HG02870 (cell line): ENCODE data around the gene PADI6.
"Not testable (repeated sequence)": the region's sequence is repeated elsewhere in the genome, so short reads cannot be mapped to it uniquely, and the experiment has no call there.

ENCODE experiments used
- ATAC-seq: cut with Tn5 transposase; IDR thresholded peaks from one replicate; pipeline ENCODE4 v1.9.1; 2021; ENCODE audit warnings: mild to moderate bottlenecking, moderate library complexity; ENCODE audit not compliant: unreplicated experiment

Gene PADI6

DNA sequence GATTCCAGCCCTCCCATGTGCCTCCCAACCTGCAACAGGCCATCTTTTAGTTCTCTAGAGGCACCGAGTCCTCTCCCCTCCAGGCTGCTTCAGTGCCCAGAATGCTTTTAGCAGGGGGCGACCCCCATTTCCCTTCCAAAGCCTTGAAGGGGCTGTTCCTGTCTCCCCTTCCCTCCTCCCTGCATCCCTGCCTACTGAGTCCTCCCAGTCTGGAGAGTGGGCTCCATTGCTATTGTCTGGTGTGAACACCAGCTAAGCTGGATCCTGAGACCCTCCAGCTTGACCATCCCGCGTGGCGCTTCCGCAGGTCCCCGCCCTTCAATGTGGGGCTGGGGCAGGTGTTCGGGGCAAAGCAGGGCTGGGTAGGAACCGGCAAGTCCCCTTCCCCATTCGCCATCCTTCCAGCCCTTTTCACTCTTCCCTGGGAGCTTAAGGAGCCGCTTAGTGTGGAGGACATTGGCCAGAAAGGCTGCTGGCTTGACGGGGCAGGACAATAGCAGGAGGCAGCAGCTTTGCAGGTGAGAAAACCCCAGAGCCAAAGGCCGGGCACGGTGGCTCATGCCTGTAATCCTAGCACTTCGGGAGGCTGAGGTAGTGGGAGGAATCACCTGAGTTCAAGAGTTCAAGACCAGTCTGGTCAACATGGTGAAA is 32.2 kb downstream of the PADI6 start:
- no peak for ATAC-seq

- no peak for ATAC-seq
Observed at GRCh38 chr1:17404820-17405219, 32.8 kb downstream of the PADI6 start.

DNA sequence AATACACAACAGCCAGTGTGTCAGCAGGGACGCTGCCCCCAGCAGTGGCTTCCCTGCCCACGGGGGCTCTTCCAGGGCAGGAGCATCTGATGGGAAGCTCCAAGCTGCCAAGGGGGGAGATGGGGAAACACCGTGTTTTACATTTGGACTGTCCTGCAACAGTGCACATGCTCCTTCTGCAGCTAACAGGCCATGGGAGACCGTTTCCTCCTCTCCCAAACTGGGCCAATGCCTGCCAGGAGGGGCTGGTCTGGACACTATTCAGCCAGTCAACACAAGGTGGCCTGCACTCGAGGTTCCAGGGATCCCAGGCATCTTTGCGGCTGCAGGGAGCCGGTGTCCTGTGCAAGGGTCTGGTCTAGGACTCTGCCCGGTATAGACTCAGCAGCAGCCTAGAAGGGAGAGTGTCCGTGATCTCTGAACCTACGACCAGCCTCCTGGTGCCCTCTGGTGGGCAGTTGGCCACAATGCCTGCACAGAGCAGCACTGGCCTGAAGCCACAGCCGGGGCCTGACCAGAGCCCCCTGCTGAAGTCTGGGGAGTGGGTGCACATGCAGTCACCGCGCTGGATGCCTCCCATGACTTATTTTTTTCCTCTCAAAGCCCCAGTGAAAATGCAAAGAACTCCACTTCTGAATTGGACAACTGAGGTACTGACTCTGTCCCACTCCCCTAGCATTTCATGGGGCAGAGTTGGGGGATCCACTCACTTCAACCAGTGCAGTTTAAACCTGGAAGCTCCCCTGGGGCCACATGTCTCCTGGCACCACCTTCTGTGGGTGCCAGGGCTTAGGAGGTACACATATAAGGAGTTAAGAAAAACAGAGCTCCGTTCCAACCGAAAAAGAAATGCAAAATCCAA is 34.1 kb downstream of the PADI6 start:
- ATAC-seq = no peak

DNA sequence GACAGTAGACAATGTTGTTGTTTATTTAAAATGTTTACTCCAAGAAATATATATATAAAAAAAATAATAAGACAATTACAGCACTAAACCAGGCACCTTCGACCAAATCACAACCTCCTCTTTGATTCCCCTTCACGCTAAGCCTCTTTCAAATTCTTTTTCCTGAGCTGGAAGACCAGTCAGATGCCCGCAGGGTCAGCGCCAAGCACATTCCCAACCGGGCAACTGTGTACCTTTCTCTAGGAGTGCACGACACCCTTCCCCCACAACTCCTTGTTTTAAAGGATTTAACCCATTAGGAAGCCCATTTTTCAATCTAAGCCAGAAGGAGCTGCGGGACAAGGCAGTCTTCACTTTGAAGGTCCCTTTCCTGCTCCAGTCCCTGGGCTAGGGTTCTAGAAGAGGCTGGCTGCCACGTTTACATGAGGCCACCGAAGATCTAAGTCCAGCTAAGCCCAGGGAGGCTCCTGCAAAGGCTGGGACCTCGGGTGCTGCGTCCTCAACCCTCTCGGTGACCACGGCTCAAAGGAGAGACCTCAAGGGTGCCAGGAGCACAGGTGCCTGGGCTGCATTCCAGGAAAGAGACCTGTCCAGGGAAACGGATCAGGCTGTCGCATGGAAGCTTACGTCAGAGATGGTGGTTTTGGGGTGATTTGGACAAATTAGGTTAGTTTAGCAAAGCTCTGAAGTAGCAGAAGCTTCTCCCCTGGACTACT is 34.9 kb downstream of the PADI6 start:
- not testable (repeated sequence) for ATAC-seq

- not testable (repeated sequence) for ATAC-seq
Observed at GRCh38 chr1:17407786-17408514, 36.0 kb downstream of the PADI6 start.

- no peak for ATAC-seq
Observed at GRCh38 chr1:17409391-17409811, 37.4 kb downstream of the PADI6 start.

DNA sequence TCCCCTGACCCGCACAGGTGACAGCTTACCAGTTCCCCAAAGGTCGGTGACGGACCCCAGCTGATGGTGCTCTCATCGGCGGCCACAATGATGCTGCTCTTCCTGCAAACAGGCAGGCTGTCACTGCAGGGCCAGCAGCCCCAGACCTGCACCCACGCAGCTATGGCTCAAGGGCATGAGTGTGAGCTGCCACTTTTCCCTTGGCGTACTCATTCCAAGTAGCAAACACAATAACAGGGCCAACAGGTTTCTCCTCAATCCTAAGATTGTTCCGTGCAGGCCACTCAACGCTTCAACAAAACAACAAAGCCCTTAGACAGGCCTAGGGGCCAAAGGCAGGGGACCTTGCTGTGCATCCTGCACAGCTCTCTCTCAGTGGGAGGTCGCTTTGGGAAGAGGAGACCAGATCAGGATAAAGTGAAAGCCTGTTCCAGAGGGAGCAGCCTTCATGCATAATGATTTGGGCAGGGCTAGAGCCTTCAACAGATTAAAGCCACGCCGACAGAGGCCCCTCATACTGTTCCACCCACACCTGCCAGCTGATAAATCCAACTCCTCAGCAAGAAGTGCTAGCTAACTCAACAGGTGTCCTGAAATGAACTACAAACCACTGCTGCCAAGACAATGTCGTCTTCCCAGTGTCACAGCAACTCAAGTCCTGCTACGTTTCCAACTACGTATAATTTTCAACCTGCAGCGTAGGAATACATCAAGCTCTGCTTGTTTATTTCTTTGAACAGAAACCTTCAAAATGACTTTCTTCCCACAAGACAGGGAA is 40.3 kb downstream of the PADI6 start:
- no peak for ATAC-seq

DNA sequence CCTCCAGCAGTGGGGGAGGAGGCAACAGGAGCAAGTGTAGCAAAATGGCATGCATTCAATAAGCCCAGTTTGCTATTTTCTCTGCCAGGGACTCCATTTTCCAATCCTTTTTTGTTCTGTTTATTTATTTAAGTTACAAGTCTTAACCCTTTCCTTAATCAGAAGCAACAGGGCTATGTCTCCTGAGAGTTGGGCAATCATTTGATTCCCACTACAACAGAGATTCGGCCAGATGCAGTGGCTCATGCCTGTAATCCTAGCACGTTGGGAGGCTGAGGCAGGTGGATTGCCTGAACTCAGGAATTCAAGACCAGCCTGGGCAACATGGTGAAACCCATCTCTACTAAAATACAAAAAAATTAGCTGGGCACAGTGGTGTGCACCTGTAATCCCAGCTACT is 42.0 kb downstream of the PADI6 start:
- no peak for ATAC-seq

DNA sequence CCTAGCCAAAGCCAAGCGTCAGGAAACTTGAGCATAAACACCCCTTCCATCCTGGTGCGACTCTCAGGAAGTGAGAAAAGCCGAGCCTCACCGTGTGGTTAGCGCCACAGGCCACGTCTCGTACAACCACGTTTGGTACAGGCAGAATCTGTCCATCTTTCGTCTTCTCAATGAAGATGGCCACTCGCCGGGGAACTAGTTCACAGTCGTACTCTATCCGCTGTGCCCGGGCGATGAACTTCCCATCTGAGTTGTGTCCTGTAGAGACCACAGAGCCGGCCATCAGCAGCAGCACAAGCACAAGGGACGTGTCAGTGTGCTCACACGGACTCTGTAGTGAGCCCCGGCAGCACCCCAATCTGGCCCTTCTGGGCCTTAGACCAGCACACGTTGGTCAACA is 44.4 kb downstream of the PADI6 start:
- ATAC-seq = no peak

- ATAC-seq = no peak
Observed at GRCh38 chr1:17419626-17420328, 47.8 kb downstream of the PADI6 start.

- ATAC-seq = no peak
Observed at GRCh38 chr1:17420391-17420918, 48.5 kb downstream of the PADI6 start.

DNA sequence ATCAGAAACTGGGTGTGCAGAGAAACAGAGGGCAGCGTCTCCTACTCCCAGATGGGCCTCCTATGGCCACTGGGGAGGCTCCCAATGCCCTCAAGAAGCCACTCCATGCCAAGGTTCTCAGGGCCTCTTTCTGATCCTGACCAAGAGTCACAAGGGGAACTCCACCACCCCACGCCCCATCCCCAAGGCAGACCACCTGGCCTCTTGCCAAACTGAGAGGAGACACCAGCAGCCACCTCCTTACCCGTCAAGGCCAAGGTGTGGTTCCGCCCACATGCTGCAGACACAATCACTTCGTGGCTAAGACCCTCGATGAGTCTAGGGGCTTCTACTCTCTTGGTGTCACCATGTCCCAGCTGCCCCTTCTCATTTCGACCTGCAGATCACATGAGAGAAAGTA is 50.5 kb downstream of the PADI6 start:
- ATAC-seq = no peak

DNA sequence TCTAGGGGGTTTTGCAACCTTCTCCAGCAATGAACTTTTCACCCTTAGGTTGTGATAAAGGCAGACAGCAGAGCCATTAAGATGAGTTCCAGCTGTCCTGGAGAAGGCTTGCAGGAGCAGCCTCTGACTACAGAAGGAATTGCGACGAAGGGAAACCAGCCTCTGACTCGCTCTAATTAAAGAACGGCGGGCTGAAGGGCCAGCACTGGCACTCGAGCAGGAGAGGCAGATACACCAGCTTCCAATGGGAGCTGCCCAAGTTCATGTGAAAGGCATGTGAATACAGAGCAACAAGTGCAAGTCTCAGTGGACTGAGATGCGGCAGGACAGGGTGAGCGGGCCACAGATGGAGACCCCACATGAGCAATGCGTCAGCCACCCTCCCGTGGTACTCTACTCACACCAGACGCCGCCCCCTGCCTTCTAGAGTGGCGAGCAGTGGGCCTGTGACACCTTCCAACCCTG is 51.8 kb downstream of the PADI6 start:
- no peak for ATAC-seq

DNA sequence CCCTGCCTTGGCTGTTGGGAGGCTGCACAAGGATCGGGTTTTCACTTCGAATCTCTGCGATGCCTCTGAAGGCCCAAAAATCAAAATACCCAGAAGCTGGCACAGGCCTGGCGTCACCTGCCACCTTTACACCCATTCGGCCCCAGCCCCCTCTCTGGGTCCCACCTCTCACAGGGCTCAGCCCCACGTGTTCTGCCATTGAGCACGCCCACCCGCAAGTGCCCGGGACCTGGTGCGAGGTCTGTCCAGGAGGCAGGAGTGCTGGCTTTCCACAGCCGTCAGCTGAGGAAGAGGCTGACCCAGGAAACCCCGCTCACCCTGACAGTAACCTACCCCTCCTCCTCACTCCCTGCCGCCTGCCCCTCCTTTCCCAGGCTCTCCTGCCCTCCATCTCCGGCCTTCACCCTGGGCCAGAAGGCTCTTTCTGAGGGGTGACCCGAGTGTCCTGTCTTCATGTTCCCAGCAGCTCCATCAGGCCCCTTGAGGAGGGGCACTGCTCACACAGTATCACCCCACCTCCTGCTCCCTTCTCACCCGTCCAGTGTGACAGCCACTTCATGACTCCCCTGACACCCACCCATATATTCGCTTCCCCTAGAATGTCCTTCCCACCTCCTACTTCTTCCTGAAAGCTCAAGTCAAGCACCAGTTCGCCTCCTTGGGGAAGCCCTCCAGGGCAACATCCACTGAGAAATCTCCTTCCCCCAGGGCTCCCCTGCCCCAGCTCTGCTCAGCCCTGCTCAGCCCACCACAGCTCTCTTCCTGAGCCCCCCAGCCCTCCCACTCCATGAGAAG is 54.0 kb downstream of the PADI6 start:
- no peak for ATAC-seq

DNA sequence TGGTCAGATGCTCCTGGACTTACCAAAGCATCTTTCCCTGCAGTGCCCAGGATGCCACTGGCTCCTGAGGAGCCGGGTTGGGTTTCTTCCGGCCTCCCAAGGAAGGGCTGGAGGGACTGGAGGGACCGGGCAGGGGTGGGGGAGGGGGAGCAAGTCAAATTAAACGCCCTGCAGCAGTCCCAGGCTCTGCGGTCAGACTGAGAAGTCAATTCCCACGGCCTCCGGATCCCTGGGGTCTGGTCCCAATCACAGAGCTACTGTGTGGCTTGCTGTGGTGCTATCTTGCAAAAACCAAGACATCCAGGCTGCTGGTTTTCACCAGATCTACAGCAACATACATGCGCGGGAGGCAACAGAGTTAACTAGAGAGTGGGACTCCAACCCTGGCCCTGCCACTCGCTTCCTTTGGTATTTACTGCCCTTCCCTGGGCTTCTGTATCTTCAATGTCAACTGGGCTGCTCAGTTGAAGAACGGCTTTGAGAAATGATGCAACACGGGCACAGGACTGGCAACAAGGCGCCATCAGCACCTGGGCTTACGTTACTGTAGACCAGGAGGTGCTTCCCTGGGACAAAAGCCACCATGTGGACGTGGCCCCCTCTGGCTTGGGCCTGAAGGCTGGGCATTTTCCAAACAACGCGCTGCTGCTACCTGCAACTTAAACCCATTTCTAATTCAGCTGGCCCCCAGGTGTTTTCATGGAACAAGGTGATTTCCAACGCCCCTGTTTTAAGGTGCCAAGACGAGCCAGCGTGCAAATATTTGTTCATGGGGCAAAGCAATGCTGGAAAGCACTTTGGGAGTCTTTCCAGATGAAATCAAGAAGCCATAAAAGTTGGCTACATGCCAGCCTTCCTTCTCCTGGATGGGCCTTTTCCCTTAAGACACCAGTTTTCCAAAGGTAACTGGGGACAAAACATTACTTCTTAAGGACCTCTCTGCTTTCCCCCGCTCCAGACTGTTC is 56.0 kb downstream of the PADI6 start:
- no peak for ATAC-seq

DNA sequence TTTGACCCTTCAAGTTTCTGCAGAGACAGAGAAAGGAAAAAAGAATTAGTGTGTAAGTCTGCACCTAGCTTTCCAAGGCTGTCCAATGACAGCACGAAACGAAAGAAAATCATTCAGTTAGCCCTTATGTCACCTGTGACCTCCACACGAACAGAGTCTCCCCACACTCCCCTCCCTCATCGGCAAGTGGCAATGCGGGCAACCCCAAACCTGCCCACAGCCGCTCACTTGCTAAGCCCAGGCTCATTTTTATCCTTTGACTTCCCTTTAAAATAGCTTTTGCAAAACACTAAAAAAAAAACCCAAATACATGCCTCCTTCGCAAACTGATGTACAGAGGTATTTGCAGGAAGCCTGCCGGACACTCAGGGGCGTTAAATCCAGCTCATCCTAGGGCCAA is 57.2 kb downstream of the PADI6 start:
- no peak for ATAC-seq

DNA sequence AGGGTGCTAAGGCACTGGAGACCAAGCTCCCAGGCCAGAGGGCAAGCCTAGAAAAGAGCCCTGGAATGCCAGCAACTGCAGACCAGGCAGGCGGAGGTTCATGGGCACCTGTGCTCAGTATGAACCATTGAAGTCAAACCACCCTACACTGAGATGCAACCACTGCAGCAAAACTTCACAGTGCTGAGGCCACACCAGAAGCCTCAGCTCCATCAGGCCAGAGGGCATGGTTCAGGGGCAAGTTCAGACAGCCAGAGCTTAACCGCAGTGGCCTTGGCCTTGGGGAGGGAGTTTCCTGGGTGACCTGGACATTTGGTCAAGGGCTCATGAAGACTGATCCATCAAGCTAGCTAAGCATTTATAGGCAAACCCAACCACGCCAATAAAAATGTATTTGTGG is 60.4 kb downstream of the PADI6 start:
- ATAC-seq = no peak
